IPS-20b (cell line): ENCODE results near the gene FAM76A.

Source experiments
- H3K27ac ChIP-seq: one replicate; pipeline ENCODE4 v1.5.1; 2013; ENCODE audit warnings: low read length
- H3K27me3 ChIP-seq: 2 replicates; pipeline ENCODE4 v1.6.1; 2013; ENCODE audit warnings: mild to moderate bottlenecking, low read length, inconsistent platforms; ENCODE audit not compliant: insufficient read depth
- H3K36me3 ChIP-seq: 2 replicates; pipeline ENCODE4 v1.6.1; 2013; ENCODE audit warnings: low read depth, mild to moderate bottlenecking, inconsistent platforms, low read length, moderate library complexity; ENCODE audit not compliant: insufficient read depth
- H3K4me1 ChIP-seq: 2 replicates; pipeline ENCODE4 v1.6.1; 2013; ENCODE audit warnings: mild to moderate bottlenecking, control low read depth, inconsistent platforms, low read length, moderate library complexity; ENCODE audit not compliant: insufficient read depth
- H3K4me3 ChIP-seq: 2 replicates; pipeline ENCODE4 v1.5.1; 2013; ENCODE audit warnings: mild to moderate bottlenecking, low read length, inconsistent platforms
- H3K9ac ChIP-seq: 2 replicates; pipeline ENCODE4 v1.6.1; 2013; ENCODE audit warnings: low read depth, mild to moderate bottlenecking, inconsistent platforms, low read length, moderate library complexity
- H3K9me3 ChIP-seq: 2 replicates; pipeline ENCODE4 v1.6.1; 2013; ENCODE audit warnings: mild to moderate bottlenecking, low read depth, low read length, inconsistent platforms; ENCODE audit not compliant: insufficient read depth

Gene FAM76A

DNA sequence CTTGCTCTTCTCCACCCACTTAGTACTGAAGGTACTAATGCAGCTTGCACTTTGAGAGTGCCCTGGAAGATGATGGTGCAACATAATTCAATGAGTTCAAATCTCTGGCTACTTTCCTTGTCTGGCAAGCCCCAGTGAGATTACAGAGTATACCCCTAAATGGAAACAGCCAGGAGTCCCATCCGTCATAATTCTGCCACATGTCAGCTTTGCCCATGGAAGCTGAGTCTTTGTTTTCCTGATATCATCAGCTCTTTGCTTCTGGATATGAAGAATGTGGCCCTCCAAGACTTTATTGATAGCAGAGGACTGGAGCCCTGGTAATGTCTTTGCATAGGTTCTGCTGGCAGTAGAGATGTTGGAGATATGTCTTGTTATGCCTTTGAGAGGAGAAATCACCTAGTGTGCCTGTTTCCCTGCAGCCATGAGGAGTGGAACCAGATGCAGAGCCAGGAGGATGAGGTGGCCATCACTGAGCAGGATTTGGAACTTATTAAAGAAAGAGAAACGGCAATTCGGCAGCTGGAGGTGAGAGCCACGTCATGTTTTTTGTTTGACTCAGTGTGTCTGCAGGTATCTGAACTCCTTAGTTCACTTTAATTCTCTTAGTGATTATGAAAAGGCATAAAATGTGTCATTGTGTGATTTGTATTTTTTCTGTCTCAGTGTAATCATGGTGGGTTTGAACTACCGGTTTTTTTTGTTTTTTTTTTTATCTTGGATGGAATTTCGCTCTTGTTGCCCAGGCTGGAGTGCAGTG is 86.2 kb downstream of the FAM76A start:
- Histone ChIP-seq H3K36me3 (peaks cover 3% of the 10 kb centered on the region; the same call in 1 of the 2 replicates), H3K27ac (no peak overlapping the region), H3K27me3 (no peaks in the 10 kb centered on the region), H3K9me3 (no peaks in the 10 kb centered on the region), H3K4me3 (no peak overlapping the region), H3K9ac (no peak overlapping the region), H3K4me1 (no peaks in the 10 kb centered on the region; the same call in 1 of the 2 replicates)
